22Rv1 (cell line): ENCODE measurements around the gene SV2C.
"Not testable (repeated sequence)": the region's sequence is repeated elsewhere in the genome, so short reads cannot be mapped to it uniquely, and the experiment has no call there.

Experiments
- CTCF ChIP-seq: fragments of 450-650 bp; IDR thresholded peaks from 2 replicates; pipeline ENCODE4 v1.5.1; 2017; ENCODE audit warnings: mild to moderate bottlenecking
- ZFX ChIP-seq: fragments of 450-650 bp; IDR thresholded peaks from 2 replicates; pipeline ENCODE4 v1.6.1; 2017; ENCODE audit warnings: antibody characterized with exemption, borderline replicate concordance

- TF ChIP-seq CTCF, ZFX: not testable (repeated sequence)
Measured at GRCh38 chr5:76301932-76302331, 218.7 kb downstream of the SV2C start.
